Keratinocyte (primary cell): ENCODE data around the gene PDE8A. TPM values are rescaled to one million over a fixed set of nuclear protein-coding genes. Genes with fewer than 3 reads are reported as not detected.
"Not testable (repeated sequence)": the region's sequence is repeated elsewhere in the genome, so short reads cannot be mapped to it uniquely, and the experiment has no call there.

Experiments used
- DNase-seq: peaks from one replicate; pipeline ENCODE4 v3.0.0-alpha.2; 2011; ENCODE audit warnings: low read depth, missing footprints, low spot score
- FAIRE-seq: peaks from 2 replicates; lab custom pipeline; 2011; peaks lifted over from hg19 to GRCh38; lab: Jason Lieb, UNC
- H2AFZ ChIP-seq: 2 replicates; pipeline ENCODE4 v1.6.0; 2012; ENCODE audit warnings: low read length, control low read depth, inconsistent platforms; ENCODE audit not compliant: control insufficient read depth
- H3K27ac ChIP-seq: 2 replicates; pipeline ENCODE4 v1.5.1; 2011; ENCODE audit warnings: low read length; ENCODE audit not compliant: control insufficient read depth, insufficient read depth
- H3K27me3 ChIP-seq: 3 replicates; pipeline ENCODE4 v1.6.0; 2011; ENCODE audit warnings: low read length; ENCODE audit not compliant: control insufficient read depth, insufficient read depth; ENCODE audit errors: extremely low read depth
- H3K36me3 ChIP-seq, 2 experiments: 2 replicates in 1 of 2; 3 replicates in 1 of 2; pipeline ENCODE4 v1.5.1; 2011; ENCODE audit warnings: low read length in 2 of 2, mild to moderate bottlenecking in 1 of 2; ENCODE audit not compliant: control insufficient read depth in 2 of 2, insufficient read depth in 2 of 2; ENCODE audit errors: extremely low read depth in 1 of 2
- H3K4me1 ChIP-seq: 3 replicates; pipeline ENCODE4 v1.5.1; 2011; ENCODE audit warnings: low read length; ENCODE audit not compliant: control insufficient read depth, insufficient read depth; ENCODE audit errors: extremely low read depth
- H3K4me2 ChIP-seq: 3 replicates; pipeline ENCODE4 v1.6.0; 2011; ENCODE audit warnings: low read depth, low read length; ENCODE audit not compliant: control insufficient read depth, insufficient read depth; ENCODE audit errors: extremely low read depth
- H3K4me3 ChIP-seq, 3 experiments: fragments of 200-600 bp in 1 of 3; sonication (generic) in 1 of 3; 2 replicates in 2 of 3; 3 replicates in 1 of 3; pipeline ENCODE4 v1.5.1; 2011 to 2016; ENCODE audit warnings: low read length in 3 of 3, mild to moderate bottlenecking in 3 of 3, control low read depth in 2 of 3, inconsistent platforms in 1 of 3, low read depth in 1 of 3, mixed read lengths in 1 of 3, mixed run types in 1 of 3, moderate library complexity in 1 of 3; ENCODE audit not compliant: control insufficient read depth in 2 of 3, insufficient read depth in 2 of 3; ENCODE audit errors: extremely low read depth in 1 of 3
- H3K79me2 ChIP-seq: 2 replicates; pipeline ENCODE4 v1.6.0; 2012; ENCODE audit warnings: low read length; ENCODE audit not compliant: control insufficient read depth, insufficient read depth
- H3K9ac ChIP-seq: 3 replicates; pipeline ENCODE4 v1.6.0; 2011; ENCODE audit warnings: low read length; ENCODE audit not compliant: control insufficient read depth, insufficient read depth; ENCODE audit errors: extremely low read depth
- H3K9me1 ChIP-seq: 3 replicates; pipeline ENCODE4 v1.6.0; 2011; ENCODE audit warnings: low read length; ENCODE audit not compliant: control insufficient read depth, insufficient read depth; ENCODE audit errors: extremely low read depth
- H3K9me3 ChIP-seq: 2 replicates; pipeline ENCODE4 v1.5.1; 2012; ENCODE audit warnings: low read depth, low read length; ENCODE audit not compliant: control insufficient read depth
- H4K20me1 ChIP-seq: 3 replicates; pipeline ENCODE4 v1.6.0; 2011; ENCODE audit warnings: low read length; ENCODE audit not compliant: control insufficient read depth, insufficient read depth; ENCODE audit errors: extremely low read depth
- EZH2 ChIP-seq: IDR thresholded peaks from one replicate; pipeline ENCODE4 v1.6.1; 2012; ENCODE audit warnings: inconsistent platforms, mild to moderate bottlenecking, low read length, moderate library complexity
- dilution Hi-C: fragments of 300-500 bp; cut with MboI; formaldehyde crosslinking; loops from one replicate; pipeline ENCODE4 v1.7.0; 2020; ENCODE audit warnings: low sequenced_read_pairs; ENCODE audit not compliant: extremely low pct_ligation_motif_present
- polyA plus RNA-seq, 5 experiments: library from polyadenylated mRNA; depleted of rRNA in 3 of 5; stranded (reverse) in 3 of 5; stranded (forward) in 1 of 5; unstranded in 1 of 5; fragments of >200 nt; gene quantifications; 1 replicate in 1 of 5; 2 replicates in 3 of 5; 3 replicates in 1 of 5; pipeline versions ENCODE4 v1.2.1 to v1.2.3, GENCODE V29; 2011 to 2012; ENCODE audit warnings: missing spikeins in 2 of 5, low read depth in 1 of 5, low replicate concordance in 1 of 5
- small RNA-seq, 3 experiments: library from RNA; depleted of rRNA; stranded (forward); fragments of <200 nt; gene quantifications; one replicate each; pipeline ENCODE3, GENCODE V24; 2012; ENCODE audit warnings: low read depth in 3 of 3, low replicate concordance in 1 of 3; ENCODE audit not compliant: insufficient read length in 3 of 3
- TF ChIP-seq, protein P1 (sequence below), 3 experiments: IDR thresholded peaks in 1 of 3; conservative IDR thresholded peaks in 1 of 3; optimal IDR thresholded peaks in 1 of 3; 2 replicates in 2 of 3; 3 replicates in 1 of 3; pipeline versions ENCODE3 to v1.5.1; 2011; ENCODE audit warnings: low read length in 3 of 3, mild to moderate bottlenecking in 3 of 3, moderate library complexity in 2 of 3, control low read depth in 1 of 3, inconsistent platforms in 1 of 3; ENCODE audit not compliant: insufficient read depth in 2 of 3; ENCODE audit errors: extremely low read depth in 1 of 3

Gene PDE8A
- polyA plus RNA-seq, 1 donor (not counting 4 experiments of a cell fraction or from before 2014, with no cell fraction given) = 24.1 TPM

- Histone ChIP-seq H3K79me2 (no peaks in the 10 kb centered on the region), H4K20me1 (no peaks in the 10 kb centered on the region), H3K4me3 (no peak overlapping the region), H3K9me3 (no peaks in the 10 kb centered on the region), H3K9me1 (no peaks in the 10 kb centered on the region), H3K27ac (no peak overlapping the region), H3K4me1 (peaks cover 8% of the 10 kb centered on the region), H3K4me2 (no peak overlapping the region), H3K36me3 (no peaks in the 10 kb centered on the region), H2AFZ (no peak overlapping the region), H3K27me3 (no peaks in the 10 kb centered on the region), H3K9ac (no peak overlapping the region)
- dilution Hi-C loops = no loop called here
- no peak for DNase-seq
- no peak for FAIRE-seq
- TF ChIP-seq, protein P1, sequence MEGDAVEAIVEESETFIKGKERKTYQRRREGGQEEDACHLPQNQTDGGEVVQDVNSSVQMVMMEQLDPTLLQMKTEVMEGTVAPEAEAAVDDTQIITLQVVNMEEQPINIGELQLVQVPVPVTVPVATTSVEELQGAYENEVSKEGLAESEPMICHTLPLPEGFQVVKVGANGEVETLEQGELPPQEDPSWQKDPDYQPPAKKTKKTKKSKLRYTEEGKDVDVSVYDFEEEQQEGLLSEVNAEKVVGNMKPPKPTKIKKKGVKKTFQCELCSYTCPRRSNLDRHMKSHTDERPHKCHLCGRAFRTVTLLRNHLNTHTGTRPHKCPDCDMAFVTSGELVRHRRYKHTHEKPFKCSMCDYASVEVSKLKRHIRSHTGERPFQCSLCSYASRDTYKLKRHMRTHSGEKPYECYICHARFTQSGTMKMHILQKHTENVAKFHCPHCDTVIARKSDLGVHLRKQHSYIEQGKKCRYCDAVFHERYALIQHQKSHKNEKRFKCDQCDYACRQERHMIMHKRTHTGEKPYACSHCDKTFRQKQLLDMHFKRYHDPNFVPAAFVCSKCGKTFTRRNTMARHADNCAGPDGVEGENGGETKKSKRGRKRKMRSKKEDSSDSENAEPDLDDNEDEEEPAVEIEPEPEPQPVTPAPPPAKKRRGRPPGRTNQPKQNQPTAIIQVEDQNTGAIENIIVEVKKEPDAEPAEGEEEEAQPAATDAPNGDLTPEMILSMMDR (optimal IDR thresholded peaks at IDR 0.05 in 1 of 3, IDR thresholded peaks at IDR 0.05 in 1 of 3, conservative IDR thresholded peaks at IDR 0.05 in 1 of 3; ENCODE audit: extremely low read depth in 1 of 3, insufficient read depth in 2 of 3, low read length in 3 of 3) = no peak
- no peak for TF ChIP-seq EZH2
These were observed 198.0 kb downstream of the PDE8A start for GRCh38 chr15:85179700-85180099.

DNA sequence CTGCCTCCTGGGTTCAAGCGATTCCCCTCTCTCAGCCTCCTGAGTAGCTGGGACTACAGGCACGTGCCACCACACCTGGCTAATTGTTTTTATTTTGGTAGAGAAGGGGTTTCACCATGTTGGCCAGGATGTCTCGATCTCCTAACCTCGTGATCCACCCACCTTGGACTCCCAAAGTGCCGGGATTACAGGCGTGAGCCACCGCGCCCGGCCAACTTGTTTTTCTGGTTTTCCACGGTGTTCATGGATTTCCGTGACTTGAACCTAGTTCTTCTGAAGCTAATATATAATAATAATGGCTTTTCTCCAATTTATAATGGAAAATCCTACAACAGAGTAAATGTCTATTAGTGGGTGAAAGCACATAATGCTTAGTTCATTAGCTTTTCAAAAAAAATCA, 203.7 kb downstream of the PDE8A start:
- H4K20me1 ChIP-seq, FAIRE-seq, dilution Hi-C loops, H3K4me2 ChIP-seq, DNase-seq, H3K9ac ChIP-seq, H2AFZ ChIP-seq, H3K4me3 ChIP-seq, H3K27me3 ChIP-seq, H3K79me2 ChIP-seq, H3K27ac ChIP-seq, H3K9me3 ChIP-seq, H3K36me3 ChIP-seq, H3K9me1 ChIP-seq, H3K4me1 ChIP-seq: not testable (repeated sequence)

DNA sequence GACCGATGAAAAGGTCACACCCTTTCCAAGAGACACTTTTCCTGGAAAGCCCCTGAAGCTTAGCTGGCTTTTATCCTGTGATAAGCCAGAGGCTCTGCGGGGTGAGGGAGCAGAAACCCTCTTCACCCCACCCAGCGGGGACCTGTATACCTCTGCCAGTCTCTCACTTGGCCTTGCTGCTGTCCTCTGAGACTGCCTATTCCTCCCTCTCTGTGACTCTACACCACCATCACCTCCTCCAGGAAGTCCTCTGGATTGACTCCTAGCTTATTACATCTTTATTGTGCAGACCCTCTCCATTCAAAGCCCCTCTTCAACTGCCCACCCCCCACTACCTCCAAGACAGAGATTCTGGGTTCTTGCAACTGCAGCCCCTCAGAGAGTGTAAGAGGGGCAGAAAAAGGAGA, 206.5 kb downstream of the PDE8A start:
- H3K27me3 ChIP-seq, H3K9me1 ChIP-seq, H2AFZ ChIP-seq, H3K4me2 ChIP-seq, H3K4me1 ChIP-seq, H3K9ac ChIP-seq, FAIRE-seq, DNase-seq, H3K9me3 ChIP-seq, H3K36me3 ChIP-seq, H3K79me2 ChIP-seq, H3K27ac ChIP-seq, H3K4me3 ChIP-seq, H4K20me1 ChIP-seq, dilution Hi-C loops: not testable (repeated sequence)

Small RNA genes lying within 50 kb of the gene (small RNA-seq; reads per million reads assigned to genes)
- gene AC044860.2 (0 reads per million in 3 experiments), gene RNU6-339P (0 reads per million in 3 experiments), gene RNU6-796P (0 reads per million in 3 experiments)

Other genes with a start within 250 kb of the PDE8A start
- gene ZNF592, start 233.3 kb upstream of the PDE8A start, polyA plus RNA-seq = 4.1 to 9.4 TPM (median 4.4 TPM) in 3 replicates
- 0.07 to 0.33 TPM (median 0.07 TPM) in 3 replicates for gene ALPK3, start 164.5 kb upstream of the PDE8A start, polyA plus RNA-seq
- not detected in 3 replicates for gene SLC28A1, start 97.2 kb upstream of the PDE8A start, polyA plus RNA-seq